Adrenal gland (tissue), 12 donors: ENCODE measurements around the gene ARID5B. TPM values are rescaled to one million over a fixed set of nuclear protein-coding genes. Genes with fewer than 3 reads are reported as not detected.

ENCODE experiments used
- DNase-seq, 7 donors: peaks; one replicate each; pipeline ENCODE4 v3.0.0-alpha.2; 2019 to 2020
- H3K27ac ChIP-seq, 5 donors: fragments of 200-600 bp; sonication (generic) in 4 of 5; 1 replicate in 3 of 5; 2 replicates in 2 of 5; pipeline versions ENCODE4 v1.5.1 to v1.8.0; 2016 to 2020; ENCODE audit warnings: mild to moderate bottlenecking in 1 of 5
- H3K27me3 ChIP-seq: fragments of 200-600 bp; 2 replicates; pipeline ENCODE4 v1.8.0; 2021
- H3K36me3 ChIP-seq, 2 donors: fragments of 200-600 bp; replicated peaks in 1 of 2; 1 replicate in 1 of 2; 2 replicates in 1 of 2; pipeline versions ENCODE4 v1.5.1 to v1.8.0; 2018 to 2022
- H3K4me1 ChIP-seq, 2 donors: fragments of 200-600 bp; replicated peaks in 1 of 2; 1 replicate in 1 of 2; 2 replicates in 1 of 2; pipeline versions ENCODE4 v1.5.1 to v1.8.0; 2018 to 2021
- H3K4me3 ChIP-seq, 4 donors: fragments of 200-600 bp; sonication (generic) in 3 of 4; one replicate each; pipeline ENCODE4 v1.5.1; 2016 to 2018
- H3K9me3 ChIP-seq, 3 donors: fragments of 200-600 bp; sonication (generic) in 1 of 3; replicated peaks in 1 of 3; 1 replicate in 2 of 3; 2 replicates in 1 of 3; pipeline versions ENCODE4 v1.5.1 to v1.8.0; 2016 to 2021
- CTCF ChIP-seq, 6 experiments: fragments of 450-650 bp in 4 of 6; fragments of 200-600 bp in 2 of 6; sonication (generic) in 1 of 6; IDR thresholded peaks; 1 replicate in 5 of 6; 2 replicates in 1 of 6; pipeline versions ENCODE4 v1.5.1 to v1.8.0; 2016 to 2021; ENCODE audit warnings: antibody characterized with exemption in 6 of 6, mild to moderate bottlenecking in 2 of 6, moderate library complexity in 1 of 6
- POLR2A ChIP-seq, 2 donors: fragments of 450-650 bp; IDR thresholded peaks; one replicate each; pipeline ENCODE4 v1.6.1; 2017; ENCODE audit warnings: antibody characterized with exemption in 2 of 2, mild to moderate bottlenecking in 2 of 2, moderate library complexity in 1 of 2
- WGBS, 4 donors: extraction: QIAGEN DNeasy Blood & Tissue Kit in 2 of 4; methylation state at CpG; one replicate each; pipeline versions ENCODE4 v1.1.5 to v1.1.7; 2013 to 2017; 5-methylcytosine and 5-hydroxymethylcytosine counted together
- intact Hi-C, 2 donors: fragments of 100-400 bp; cut with DNase I; formaldehyde crosslinking; loops; one replicate each; pipeline versions ENCODE4 v1.14.1 to v1.15.0; 2022 to 2023
- polyA plus RNA-seq, 3 donors: library from polyadenylated mRNA; stranded (reverse); fragments of 200-250 nt in 2 of 3; fragments of 350-450 nt in 1 of 3; fragmentation: Illumina TruSeq in 1 of 3; extraction: RNeasy Lipid Tissue Mini Kit (QIAGEN cat#74804) in 1 of 3; gene quantifications; one replicate each; pipeline ENCODE4 v1.2.3, GENCODE V29; 2013 to 2014
- total RNA-seq, 9 donors: library from RNA; depleted of rRNA in 4 of 9; stranded (reverse); fragments of >200 nt in 4 of 9; fragments of 120-200 nt in 1 of 9; fragmentation: NEBNext Ultra II Directional in 1 of 9; extraction: Animal tissue kit (Norgen Biotek cat#: 25700) in 1 of 9; gene quantifications; one replicate each; pipeline versions ENCODE4 v1.1.0 to v1.2.4, GENCODE V29; 2013 to 2023
- donor health status: healthy with polysubstance abuse.
- donor health status: Bipolar disorder and iron deficiency.
- donor health status: DM: yes; HTN: yes; CAD: no.
- donor health status: DM: no; HTN: no; CAD: no.
- donor health status: DM: no; HTN: no; CAD: no.
- donor health status: DM: yes; HTN: yes; CAD: no.

ARID5B gene
- total and polyA plus RNA-seq, 12 donors: 5.7 to 42.4 (median 23.8) TPM

GRCh38 chr10:61857746-61858145 lies 43.8 kb upstream of the ARID5B start:
- H3K27me3 ChIP-seq: no peaks in the 10 kb centered on the region
- no peaks in the 10 kb centered on the region for H3K36me3 ChIP-seq
- no peak for TF ChIP-seq POLR2A (IDR thresholded peaks at IDR 0.05)
- TF ChIP-seq CTCF (IDR thresholded peaks at IDR 0.05): no peak
- no peaks in the 10 kb centered on the region for H3K4me1 ChIP-seq
- intact Hi-C loops: no loop called here
- 79 to 89% (median 84%) methylated on average over 2 of the region's 2 CpGs for WGBS, 4 donors
- H3K4me3 ChIP-seq: no peak overlapping the region
- no peaks in the 10 kb centered on the region for H3K9me3 ChIP-seq
- no peak overlapping the region for H3K27ac ChIP-seq
- DNase-seq: no peak

GRCh38 chr10:61859786-61860185 lies 41.7 kb upstream of the ARID5B start:
- Histone ChIP-seq H3K27ac (no peak overlapping the region), H3K4me3 (no peak overlapping the region), H3K27me3 (no peaks in the 10 kb centered on the region), H3K4me1 (no peaks in the 10 kb centered on the region), H3K36me3 (no peaks in the 10 kb centered on the region), H3K9me3 (no peaks in the 10 kb centered on the region)
- intact Hi-C loops: no loop called here
- DNase-seq: no peak
- 83 to 96% (median 89%) methylated on average over 1 of the region's 1 CpG for WGBS, 4 donors
- no peak for TF ChIP-seq POLR2A (IDR thresholded peaks at IDR 0.05)
- no peak for TF ChIP-seq CTCF (IDR thresholded peaks at IDR 0.05)

- no peak for TF ChIP-seq POLR2A (IDR thresholded peaks at IDR 0.05)
- no peak for TF ChIP-seq CTCF (IDR thresholded peaks at IDR 0.05)
- H3K36me3 ChIP-seq: no peaks in the 10 kb centered on the region
- no peaks in the 10 kb centered on the region for H3K9me3 ChIP-seq
- no peak for DNase-seq
- WGBS, 4 donors: 88 to 94% (median 91%) methylated on average over 8 of the region's 8 CpGs
- no peaks in the 10 kb centered on the region for H3K4me1 ChIP-seq
- intact Hi-C loops: no loop called here
- H3K27me3 ChIP-seq: no peaks in the 10 kb centered on the region
- H3K27ac ChIP-seq: no peak overlapping the region
- no peak overlapping the region for H3K4me3 ChIP-seq
These were observed 40.3 kb upstream of the ARID5B start for GRCh38 chr10:61860964-61861758.

GRCh38 chr10:61863981-61864380 lies 37.5 kb upstream of the ARID5B start:
- DNase-seq: no peak
- TF ChIP-seq CTCF (IDR thresholded peaks at IDR 0.05) (no peak), POLR2A (IDR thresholded peaks at IDR 0.05) (no peak)
- intact Hi-C loops: no loop called here
- Histone ChIP-seq H3K27ac (no peak overlapping the region), H3K9me3 (no peaks in the 10 kb centered on the region), H3K27me3 (no peaks in the 10 kb centered on the region), H3K36me3 (no peaks in the 10 kb centered on the region), H3K4me3 (no peak overlapping the region), H3K4me1 (no peaks in the 10 kb centered on the region)
- WGBS, 4 donors: 79 to 86% (median 80%) methylated on average over 10 of the region's 10 CpGs
